Stimulated activated naive CD4-positive, alpha-beta T cell (primary cell): ENCODE data around the gene GORASP1.

ENCODE experiments used
- DNase-seq, 6 experiments: peaks; one replicate each; lab custom pipeline; 2025; lab: John Stamatoyannopoulos, UW

GORASP1 gene

GRCh38 chr3:39102504-39103323 is 4.7 kb downstream of the GORASP1 start:
- DNase-seq, result no peak

DNA sequence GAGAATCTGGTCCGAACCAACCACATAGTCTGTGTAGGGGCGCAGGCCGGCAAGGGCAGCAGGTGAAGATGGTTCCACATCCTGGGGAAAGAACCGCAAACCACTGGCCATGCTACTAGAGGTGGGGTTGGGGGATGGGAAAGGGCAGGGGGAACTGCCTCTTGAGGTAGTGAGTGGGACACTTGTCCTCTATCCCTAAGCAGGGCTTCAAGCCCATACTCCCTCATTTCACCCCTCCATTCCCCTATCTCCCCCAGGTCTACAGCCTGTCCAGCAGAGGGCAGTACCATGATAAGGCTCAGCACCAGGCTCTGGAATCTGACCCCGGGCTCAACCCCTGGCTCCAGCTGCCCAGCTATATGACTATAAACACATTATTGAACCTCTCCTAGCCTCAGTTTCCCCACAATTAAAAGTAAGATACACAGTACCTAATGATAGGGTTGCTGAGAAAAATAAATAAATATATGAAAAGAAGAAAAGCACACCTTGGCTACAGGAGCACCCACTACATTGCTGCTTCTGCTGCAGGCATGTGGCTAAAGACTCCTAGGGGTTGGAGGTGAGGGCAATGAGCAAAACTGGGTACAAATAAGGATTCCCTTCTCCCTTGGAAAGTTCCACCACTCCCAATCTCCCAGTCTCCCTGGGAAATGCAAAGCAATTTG is 6.3 kb downstream of the GORASP1 start:
- DNase-seq, result peak in 4 of 6 experiments; percentile 27 to 56 (median 30)

DNA sequence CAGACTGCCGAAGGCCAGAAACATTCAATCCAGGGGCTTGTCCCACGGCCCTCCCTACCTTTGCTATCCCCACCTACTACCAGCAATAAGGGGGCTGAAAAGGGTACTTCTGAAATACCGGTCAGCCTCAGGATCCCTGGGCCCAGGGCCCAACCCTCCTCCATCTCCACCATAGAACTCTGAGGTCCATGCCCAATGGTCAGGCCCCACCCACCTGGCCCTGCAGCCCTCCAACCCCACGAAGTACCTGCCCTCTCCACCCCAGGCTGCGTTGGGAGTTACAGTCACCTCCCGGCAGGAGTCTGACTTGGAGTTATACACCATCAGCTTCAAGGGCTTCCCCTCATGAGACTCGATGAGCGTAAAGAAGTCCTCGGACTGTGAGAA is 6.9 kb downstream of the GORASP1 start:
- no peak for DNase-seq

GRCh38 chr3:39099738-39100499 is 7.5 kb downstream of the GORASP1 start:
- DNase-seq, result no peak

DNA sequence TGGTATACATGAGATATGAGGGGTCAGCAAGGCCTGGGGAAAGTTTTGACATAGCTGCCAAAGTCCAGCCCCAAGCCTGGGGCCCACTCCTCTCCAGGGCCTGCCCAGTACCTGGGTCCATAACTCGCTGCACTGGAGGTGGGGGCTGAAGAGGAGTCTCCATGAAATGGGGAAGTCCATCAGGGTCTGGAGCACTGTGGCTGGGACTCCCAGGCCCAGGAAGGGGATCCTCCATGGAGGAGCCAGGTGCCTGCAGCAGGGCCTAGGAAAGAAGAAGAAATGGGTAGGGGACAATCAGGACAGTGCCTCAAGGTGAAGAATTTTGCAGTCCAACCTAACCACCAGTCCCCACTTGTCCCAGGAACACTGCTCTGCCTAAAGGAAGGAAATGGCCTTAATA is 8.2 kb downstream of the GORASP1 start:
- DNase-seq, result no peak

- no peak for DNase-seq
These were observed 8.9 kb downstream of the GORASP1 start for GRCh38 chr3:39098473-39099000.

- no peak for DNase-seq
These were observed 9.5 kb downstream of the GORASP1 start for GRCh38 chr3:39097716-39098472.

DNA sequence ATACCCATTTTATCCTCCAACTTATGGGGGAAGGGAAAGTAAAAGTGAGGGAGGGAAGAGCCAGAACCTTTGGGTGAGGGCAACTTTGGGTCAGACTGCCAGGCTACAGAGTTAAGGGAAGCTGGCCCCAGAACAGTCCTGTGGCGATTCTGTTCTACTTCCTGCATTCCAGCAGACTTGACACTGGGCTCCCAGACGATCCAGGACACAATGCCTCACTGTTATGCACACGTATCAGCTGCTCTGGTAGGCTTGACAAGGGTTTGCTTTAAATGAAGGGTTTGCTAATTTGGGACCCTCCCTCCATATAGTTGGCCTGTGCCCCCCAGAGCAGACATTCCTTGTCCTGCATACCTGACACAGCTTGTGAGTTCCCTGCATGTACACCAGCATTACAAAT is 10.7 kb downstream of the GORASP1 start:
- DNase-seq, result no peak

GRCh38 chr3:39095778-39096177 is 11.6 kb downstream of the GORASP1 start:
- no peak for DNase-seq

GRCh38 chr3:39094851-39095677 is 12.4 kb downstream of the GORASP1 start:
- no peak for DNase-seq

- DNase-seq, result no peak
These were observed 16.5 kb downstream of the GORASP1 start for GRCh38 chr3:39090922-39091321.

GRCh38 chr3:39088889-39089288 is 18.5 kb downstream of the GORASP1 start:
- DNase-seq, result no peak

- no peak for DNase-seq
These were observed 19.0 kb downstream of the GORASP1 start for GRCh38 chr3:39088456-39088855.

- DNase-seq, result no peak
These were observed 21.3 kb downstream of the GORASP1 start for GRCh38 chr3:39086144-39086543.

DNA sequence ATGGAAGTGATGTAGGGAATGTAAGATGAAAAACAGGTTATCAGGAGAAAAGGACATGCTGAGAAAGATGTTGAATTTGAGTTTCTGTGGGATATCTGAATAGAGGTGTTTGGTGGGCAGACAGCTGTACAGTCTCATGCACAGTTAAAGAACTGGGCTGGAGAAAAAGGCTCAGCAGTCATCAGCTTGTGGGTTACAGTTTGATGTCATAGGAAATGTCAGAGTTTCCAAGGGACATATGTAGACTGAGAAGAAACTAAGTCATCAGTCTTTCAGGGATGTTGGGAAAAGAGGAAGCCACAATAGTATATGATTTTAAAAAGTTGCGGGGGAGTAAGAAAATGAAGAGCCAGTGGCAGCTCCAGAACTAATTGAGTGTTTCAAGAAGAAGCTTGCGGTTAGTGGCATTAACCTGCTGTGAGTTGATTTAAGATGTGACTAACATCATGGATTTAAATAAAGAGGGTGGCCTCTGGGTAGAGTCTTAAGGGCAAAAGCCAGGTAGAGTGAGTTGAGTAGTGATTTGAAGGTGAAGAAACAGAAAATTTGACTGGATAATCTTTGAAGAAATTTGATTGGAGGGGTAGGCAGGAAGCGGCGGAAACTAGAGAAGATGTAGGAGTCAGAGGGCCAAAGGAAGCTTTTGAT is 24.6 kb downstream of the GORASP1 start:
- DNase-seq, result no peak

GRCh38 chr3:39080026-39080425 is 27.4 kb downstream of the GORASP1 start:
- DNase-seq, result no peak

DNA sequence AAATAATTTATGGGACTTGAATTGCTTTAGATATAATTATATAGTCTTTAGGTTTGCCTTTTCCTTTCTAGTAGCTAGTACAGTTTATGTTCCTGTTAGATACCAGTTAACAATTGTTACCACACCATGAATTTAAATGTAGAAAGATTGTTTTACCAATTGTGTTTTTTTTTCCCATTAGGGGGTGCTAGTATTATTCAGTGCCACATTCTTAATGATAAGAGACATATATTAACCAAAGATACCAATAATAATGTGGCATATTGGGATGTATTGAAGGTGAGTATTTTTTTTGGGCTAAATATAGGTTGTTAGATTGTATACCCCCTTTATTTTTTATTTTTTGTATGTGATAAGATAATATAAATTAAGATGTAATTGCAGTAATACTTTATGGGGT is 27.9 kb downstream of the GORASP1 start:
- no peak for DNase-seq

DNA sequence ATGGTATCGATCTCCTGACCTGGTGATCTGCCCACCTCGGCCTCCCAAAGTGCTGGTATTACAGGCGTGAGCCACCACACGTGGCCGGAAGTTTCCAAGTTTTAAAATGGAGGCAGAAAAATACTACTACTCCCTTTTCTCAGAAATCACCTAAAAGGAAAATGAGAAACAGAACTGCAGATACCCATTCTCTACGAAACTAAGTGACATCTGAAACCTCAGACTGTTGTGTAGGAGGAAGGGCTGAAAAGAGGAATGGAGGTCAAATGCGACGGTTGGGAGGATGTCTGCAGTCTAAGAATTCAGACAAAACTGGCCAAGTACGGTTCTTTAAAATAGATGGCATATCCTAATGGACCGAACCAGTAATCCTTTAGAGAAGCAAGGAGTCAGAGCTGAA is 31.5 kb downstream of the GORASP1 start:
- no peak for DNase-seq

DNA sequence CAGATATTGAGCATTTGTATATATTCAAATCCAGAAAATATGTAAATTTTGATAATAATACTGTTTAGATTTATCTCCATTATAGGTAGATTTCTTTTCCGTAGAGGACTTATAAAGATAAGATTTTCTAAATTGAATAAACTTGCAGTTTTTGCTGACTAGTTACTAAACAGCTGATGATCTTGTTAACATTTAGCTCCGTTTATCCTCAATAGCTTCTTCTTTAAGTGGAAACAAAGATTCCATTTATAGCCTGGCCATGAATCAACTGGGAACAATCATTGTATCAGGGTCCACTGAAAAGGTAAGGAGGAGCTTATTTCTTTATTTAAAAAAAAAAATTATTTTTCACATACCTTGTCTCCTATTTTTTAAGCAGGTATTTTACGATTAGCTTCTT is 38.9 kb downstream of the GORASP1 start:
- no peak for DNase-seq

- DNase-seq, result no peak
These were observed 40.1 kb downstream of the GORASP1 start for GRCh38 chr3:39067286-39067685.
